ENCODE results near the gene WBP11. TPM values are rescaled to one million over a fixed set of nuclear protein-coding genes. Genes with fewer than 3 reads are reported as not detected.

Gene WBP11
- total and polyA plus RNA-seq, 2 of the 13 experiments (the other 11 are each of a cell fraction or from before 2014, with no cell fraction given), result 7.6 to 31.0 TPM

- no peak for TF ChIP-seq PRDM15 (CRISPR knock-in tag; IDR thresholded peaks at IDR 0.05)
- TF ChIP-seq ZSCAN30 (CRISPR knock-in tag; IDR thresholded peaks at IDR 0.05), result no peak
- peak; percentile 93 for TF ChIP-seq KAT8 (CRISPR knock-in tag; IDR thresholded peaks at IDR 0.05)
- no peak for TF ChIP-seq ZBTB44 (CRISPR knock-in tag; IDR thresholded peaks at IDR 0.05)
- no peak for TF ChIP-seq ZNF180 (CRISPR knock-in tag; IDR thresholded peaks at IDR 0.05; ENCODE audit: borderline replicate concordance, low read depth)
- no peak for TF ChIP-seq CHD2 (IDR thresholded peaks at IDR 0.05; ENCODE audit: low read depth, low read length)
- TF ChIP-seq FOSL1 (CRISPR knock-in tag; IDR thresholded peaks at IDR 0.05; ENCODE audit: borderline replicate concordance), result no peak
- no peak for TF ChIP-seq ZFP36 (IDR thresholded peaks at IDR 0.05; ENCODE audit: borderline replicate concordance, low read depth, low read length, partially characterized antibody)
- no peak for TF ChIP-seq ZMAT5 (CRISPR knock-in tag; IDR thresholded peaks at IDR 0.05; ENCODE audit: borderline replicate concordance, low read depth)
- TF ChIP-seq ZNF841 (CRISPR knock-in tag; IDR thresholded peaks at IDR 0.05; ENCODE audit: borderline replicate concordance), result no peak
- TF ChIP-seq ZSCAN31 (CRISPR knock-in tag; IDR thresholded peaks at IDR 0.05; ENCODE audit: low read depth), result no peak
- no peak for TF ChIP-seq ZMYM2 (CRISPR knock-in tag; IDR thresholded peaks at IDR 0.05)
- no peak for TF ChIP-seq DBP (CRISPR knock-in tag; IDR thresholded peaks at IDR 0.05; ENCODE audit: not compliant biosample characterization)
- TF ChIP-seq CBFB (CRISPR knock-in tag; IDR thresholded peaks at IDR 0.05), result no peak
- TF ChIP-seq ISL2 (CRISPR knock-in tag; IDR thresholded peaks at IDR 0.05), result no peak
- no peak for TF ChIP-seq ETV5 (CRISPR knock-in tag; IDR thresholded peaks at IDR 0.05; ENCODE audit: borderline replicate concordance)
- TF ChIP-seq FOXC1 (CRISPR knock-in tag; IDR thresholded peaks at IDR 0.05; ENCODE audit: borderline replicate concordance), result peak; percentile 39; the same call in 1 of the 2 replicates
- no peak for TF ChIP-seq GTF3A (CRISPR knock-in tag; conservative IDR thresholded peaks at IDR 0.05)
- TF ChIP-seq CREM (IDR thresholded peaks at IDR 0.05), result peak; percentile 95
- peak; percentile 14; the same call in 1 of the 2 replicates for TF ChIP-seq CREM (CRISPR knock-in tag; IDR thresholded peaks at IDR 0.05)
- TF ChIP-seq ZNF292 (CRISPR knock-in tag; IDR thresholded peaks at IDR 0.05; ENCODE audit: borderline replicate concordance, low read depth), result no peak
- TF ChIP-seq U2AF2 (IDR thresholded peaks at IDR 0.05; ENCODE audit: low read depth, low read length), result no peak
- no peak for TF ChIP-seq RARG (CRISPR knock-in tag; IDR thresholded peaks at IDR 0.05; ENCODE audit: low read depth)
- TF ChIP-seq ZNF121 (CRISPR knock-in tag; IDR thresholded peaks at IDR 0.05), result no peak
- TF ChIP-seq ZNF761 (CRISPR knock-in tag; conservative IDR thresholded peaks at IDR 0.05), result no peak
Observed at GRCh38 chr12:14803011-14803829, at the start of gene WBP11, which contains the start of gene C12orf60 (continued).
